GM19025 (cell line): Measurements from ENCODE around the gene CCDC186.
"Not testable (repeated sequence)": the region's sequence is repeated elsewhere in the genome, so short reads cannot be mapped to it uniquely, and the experiment has no call there.

ENCODE experiments used
- ATAC-seq: cut with Tn5 transposase; IDR thresholded peaks from one replicate; pipeline ENCODE4 v1.9.1; 2021; ENCODE audit warnings: mild to moderate bottlenecking, low read depth, moderate library complexity; ENCODE audit not compliant: unreplicated experiment

CCDC186 gene

GRCh38 chr10:114174695-114175188 lies 739 bp upstream of the CCDC186 start:
- no peak for ATAC-seq

DNA sequence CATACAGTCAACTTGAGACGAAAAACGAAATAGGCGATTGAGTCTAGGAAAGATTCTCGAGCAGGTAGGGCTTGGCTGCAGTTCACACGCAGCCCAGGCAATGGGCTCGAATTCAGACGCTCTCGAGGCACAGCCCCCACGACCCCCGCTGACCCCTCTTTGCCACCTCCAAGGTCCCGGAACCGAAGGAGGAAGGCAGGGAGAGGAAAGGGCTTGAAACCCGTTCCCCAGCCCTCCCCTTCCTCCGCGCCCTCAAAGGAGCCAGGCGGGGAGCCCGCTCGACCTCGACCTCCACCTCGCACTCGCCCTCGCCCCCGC lies 441 bp downstream of the CCDC186 start:
- ATAC-seq: no peak

DNA sequence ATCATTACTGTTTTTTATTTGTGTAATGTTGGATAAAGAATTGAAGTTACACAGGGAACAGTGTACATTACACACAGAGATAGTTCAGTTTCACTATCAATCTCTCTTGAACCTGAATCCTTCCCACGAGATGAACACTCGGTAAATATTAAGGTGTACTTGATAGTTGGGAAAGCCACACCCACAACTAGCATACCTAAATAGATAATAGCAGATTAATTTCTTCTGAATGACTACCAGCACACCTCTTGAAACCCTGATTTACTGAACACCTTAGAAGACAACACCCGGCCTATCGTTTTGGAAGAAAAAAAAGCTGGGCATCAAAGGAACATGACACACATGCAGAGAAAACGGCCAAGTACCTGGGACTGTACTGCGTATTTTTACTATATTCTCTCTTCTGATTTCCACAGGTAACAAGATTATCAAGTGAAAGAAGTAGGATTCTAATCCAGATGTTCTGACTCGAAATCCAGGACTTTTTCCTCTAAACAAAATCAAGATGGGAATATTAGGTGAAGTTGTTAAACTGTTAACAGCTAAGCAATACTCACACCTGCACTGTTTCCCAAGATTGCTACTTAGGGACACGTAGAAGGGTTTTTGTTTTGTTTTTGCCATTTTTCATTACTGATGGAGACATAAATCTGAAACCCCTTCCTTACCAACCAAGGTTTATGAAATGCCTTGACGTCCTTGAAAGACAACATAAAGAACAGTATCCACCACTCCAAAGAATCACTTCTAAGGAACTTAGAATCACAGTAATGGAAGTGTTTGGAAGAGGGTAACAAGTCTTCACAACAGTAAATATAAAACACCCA lies 1.0 kb downstream of the CCDC186 start:
- no peak for ATAC-seq

GRCh38 chr10:114172216-114172615 lies 1.8 kb downstream of the CCDC186 start:
- no peak for ATAC-seq

DNA sequence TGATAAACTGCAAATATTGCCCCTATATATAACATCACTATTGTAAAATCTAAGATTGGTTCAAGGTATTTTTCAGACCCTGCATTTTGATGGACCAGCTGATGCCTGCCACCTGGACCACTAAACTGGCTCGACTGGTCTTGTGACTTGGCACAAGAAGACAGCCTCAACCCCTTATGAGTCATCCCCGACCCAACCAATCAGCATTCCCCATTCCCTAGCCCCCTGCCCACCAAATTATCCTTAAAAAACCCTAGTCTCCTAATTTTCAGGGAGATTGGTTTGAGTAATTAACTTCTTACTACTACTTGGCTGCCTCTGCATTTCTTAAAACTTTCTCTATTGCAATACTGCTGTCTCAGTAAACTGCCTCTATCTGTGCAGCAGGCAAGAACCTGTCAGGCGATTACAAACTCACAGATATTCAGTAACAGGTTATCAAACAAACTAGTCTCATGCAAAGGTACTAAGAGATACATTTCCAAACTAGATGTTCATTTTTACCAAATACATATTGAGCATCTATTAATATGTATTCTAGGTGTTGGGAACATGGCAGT lies 5.5 kb downstream of the CCDC186 start:
- no peak for ATAC-seq

DNA sequence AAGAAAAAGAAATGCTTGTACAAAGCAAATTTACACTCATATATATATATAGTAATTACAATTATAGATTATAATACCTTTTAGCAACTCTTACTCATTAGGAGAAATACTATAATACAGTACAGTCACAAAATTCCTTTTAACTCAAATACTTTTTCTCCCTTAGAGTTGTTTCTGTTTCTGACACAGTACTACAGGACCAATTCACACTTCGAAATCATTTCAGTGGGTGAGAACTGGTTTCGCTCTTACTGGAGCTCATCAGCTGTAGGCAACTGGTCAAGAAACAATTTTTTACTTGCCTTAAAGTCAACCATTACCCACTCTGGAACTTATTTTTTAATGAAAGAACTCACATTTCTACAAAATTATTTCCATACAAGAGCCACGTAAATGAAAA lies 6.0 kb downstream of the CCDC186 start:
- no peak for ATAC-seq

GRCh38 chr10:114166494-114166893 lies 7.5 kb downstream of the CCDC186 start:
- no peak for ATAC-seq

GRCh38 chr10:114166043-114166442 lies 8.0 kb downstream of the CCDC186 start:
- no peak for ATAC-seq

DNA sequence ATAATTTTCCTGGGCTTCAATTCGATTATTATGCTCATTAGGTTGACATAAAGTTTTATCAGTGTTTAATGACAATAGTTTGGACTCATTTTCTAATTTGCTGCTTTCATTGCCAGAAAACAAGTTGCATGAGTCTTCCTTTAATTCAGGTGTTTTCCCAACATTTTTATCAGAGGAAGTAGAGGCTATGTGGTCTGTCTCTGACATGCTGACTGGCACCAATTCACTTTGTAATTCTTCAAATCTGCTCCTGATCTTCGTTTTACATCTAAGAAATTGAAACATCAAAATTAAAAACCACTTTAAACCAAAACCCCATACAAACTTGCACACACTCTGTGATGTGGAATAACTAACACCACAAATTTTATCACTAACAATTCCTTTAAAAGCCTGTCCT lies 10.9 kb downstream of the CCDC186 start:
- no peak for ATAC-seq

DNA sequence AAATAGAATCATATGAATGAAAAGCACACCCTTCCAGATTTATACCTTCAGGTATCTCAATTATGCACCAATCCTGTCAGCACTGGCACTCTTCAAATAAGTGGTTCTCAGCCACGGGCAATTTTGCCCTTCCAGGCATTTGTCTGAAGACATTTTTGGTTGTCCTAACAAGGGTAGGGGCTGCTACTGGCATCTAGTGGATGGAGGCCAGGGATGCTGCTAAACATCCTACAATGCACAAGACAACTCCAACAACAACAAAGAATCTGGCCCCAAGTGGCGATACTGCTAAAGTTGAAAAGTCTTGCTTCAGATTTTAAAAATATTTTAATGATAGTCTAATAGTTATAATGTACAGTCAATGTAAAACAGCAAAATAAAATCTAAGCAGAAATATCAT lies 16.1 kb downstream of the CCDC186 start:
- ATAC-seq: no peak

GRCh38 chr10:114151892-114152291 lies 22.1 kb downstream of the CCDC186 start:
- no peak for ATAC-seq

DNA sequence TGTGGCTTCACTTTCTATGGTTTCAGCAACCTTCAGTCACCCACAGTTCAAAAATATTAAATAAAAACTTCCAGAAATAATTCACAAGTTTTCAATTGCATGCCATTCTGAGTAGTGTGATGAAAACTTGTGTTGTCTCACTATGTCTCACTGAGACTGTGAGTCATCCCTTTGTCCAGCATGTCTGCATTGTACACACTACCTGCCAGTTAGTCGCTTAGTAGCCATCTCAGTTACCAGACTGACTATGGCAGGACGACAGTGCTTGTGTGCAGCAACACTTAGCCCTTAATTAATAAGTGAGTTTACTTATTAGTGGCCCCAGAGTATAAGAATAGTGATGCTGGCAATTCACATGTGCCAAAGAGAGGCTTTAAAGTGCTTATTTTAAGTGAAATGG lies 22.5 kb downstream of the CCDC186 start:
- no peak for ATAC-seq

DNA sequence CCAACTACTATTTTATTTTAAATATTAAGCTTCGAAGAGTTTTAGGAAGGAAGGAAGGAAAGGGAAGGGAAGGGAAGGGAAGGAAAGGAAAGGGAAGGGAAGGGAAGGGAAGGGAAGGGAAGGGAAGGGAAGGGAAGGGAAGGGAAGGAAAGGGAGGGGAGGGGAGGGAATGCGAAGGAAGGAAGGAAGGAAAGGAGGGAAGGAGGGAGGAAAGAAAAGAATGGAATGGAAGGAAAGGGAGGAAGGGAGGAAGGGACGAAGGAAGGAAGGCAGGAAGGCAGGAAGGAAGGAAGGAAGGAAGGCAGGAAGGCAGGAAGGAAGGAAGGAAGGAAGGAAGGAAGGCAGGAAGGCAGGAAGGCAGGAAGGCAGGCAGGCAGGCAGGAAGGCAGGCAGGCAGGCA lies 24.5 kb downstream of the CCDC186 start:
- ATAC-seq: not testable (repeated sequence)

DNA sequence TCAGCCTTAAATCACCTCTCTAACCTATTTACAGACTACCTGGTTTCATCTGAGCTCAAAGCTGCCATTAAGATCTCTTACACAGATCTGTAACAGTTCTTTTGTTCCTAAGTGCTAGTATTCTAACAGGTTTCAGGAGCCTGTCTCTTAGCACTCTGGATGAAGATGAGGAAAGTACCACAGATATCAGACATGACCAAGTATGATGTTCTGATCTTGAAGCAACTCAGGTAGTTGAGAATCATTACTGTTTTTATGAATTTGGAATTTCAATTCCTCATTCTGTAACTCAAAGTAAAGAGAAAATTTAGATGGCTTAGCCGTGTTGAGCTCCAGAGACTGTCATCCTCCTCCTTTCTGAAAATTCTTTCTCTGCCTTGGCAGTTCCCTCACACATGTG lies 30.8 kb downstream of the CCDC186 start:
- no peak for ATAC-seq

DNA sequence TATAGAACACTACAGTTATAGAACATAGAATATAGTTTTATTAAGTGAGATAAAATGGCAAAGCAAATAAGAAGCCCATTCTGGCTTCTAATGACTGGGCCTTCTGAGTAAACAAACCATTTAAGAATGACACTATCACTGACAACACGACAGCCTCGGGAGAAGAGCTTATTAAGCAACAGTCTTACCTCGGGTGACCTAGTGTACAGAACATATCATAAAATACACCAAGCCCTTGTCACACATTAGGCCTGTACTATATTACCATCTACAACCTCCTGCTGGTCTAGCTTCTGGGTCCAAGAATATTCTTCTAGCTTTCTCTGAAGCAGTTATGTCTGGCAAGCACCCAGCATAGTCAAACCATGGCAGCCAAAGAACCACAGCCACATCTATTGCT lies 32.0 kb downstream of the CCDC186 start:
- no peak for ATAC-seq

DNA sequence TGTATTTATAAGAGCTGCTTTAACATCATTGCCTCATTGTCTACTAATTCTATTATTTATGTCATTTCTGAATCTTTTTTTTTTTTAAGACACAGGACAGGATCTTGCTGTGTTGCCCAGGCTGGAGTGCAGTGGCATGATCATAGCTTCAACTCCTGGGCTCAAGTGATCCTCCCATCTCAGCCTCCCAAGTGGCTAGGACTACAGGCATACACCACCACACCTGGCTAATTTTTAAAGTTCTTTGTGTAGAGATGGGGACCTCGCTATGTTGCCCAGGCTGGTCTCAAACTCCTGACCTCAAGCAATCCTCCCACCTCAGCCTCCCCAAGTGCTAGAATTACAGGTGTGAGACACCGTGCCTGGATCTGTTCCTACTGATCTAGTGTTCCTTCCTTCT lies 33.2 kb downstream of the CCDC186 start:
- not testable (repeated sequence) for ATAC-seq

DNA sequence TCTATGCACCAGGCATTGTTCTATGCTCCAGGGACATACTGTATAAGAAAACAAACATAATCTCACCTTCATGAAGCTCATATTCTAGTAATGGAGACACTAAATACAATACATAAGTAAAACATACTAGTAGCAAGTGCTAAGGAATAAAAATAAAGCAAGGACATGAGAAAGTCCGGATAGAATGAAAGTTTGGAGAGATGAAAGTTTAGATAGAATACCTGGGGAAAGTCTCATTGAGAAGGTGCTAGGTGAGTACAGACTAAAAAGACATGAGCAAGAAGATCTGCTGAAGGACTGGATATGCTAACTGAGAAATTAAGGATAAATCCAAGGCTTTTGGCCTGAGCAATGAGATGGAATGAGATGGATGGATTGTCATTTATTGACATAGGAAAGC lies 34.0 kb downstream of the CCDC186 start:
- ATAC-seq: no peak

GRCh38 chr10:114138581-114138980 lies 35.4 kb downstream of the CCDC186 start:
- no peak for ATAC-seq

DNA sequence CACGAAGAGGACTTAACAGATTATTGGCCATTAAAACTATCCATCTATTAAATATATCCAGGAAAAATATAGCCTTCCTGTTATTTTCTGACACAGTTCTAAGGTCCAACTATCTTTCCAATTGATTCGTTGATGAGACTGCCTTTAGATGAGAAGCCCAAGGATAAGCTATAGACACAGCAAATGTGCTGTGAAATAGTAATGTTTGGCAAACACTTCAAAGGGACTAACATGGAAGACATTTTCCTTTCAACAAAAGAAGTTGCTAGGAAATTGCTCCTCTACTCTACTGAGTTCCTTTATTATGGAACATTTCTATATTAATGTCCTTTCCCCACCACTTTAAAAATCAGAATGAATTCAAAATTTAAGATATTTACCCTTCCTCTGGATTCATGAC lies 38.5 kb downstream of the CCDC186 start:
- ATAC-seq: no peak

GRCh38 chr10:114131094-114131493 lies 42.9 kb downstream of the CCDC186 start:
- no peak for ATAC-seq

GRCh38 chr10:114121031-114121430 lies 53.0 kb downstream of the CCDC186 start:
- no peak for ATAC-seq

- ATAC-seq: no peak
These were observed 55.5 kb downstream of the CCDC186 start for GRCh38 chr10:114118514-114118913.
